GM12891 (cell line): ENCODE data around the gene CAV2.

Experiments
- POLR2A ChIP-seq: IDR thresholded peaks from 2 replicates; pipeline ENCODE4 v1.6.1; 2011; ENCODE audit warnings: low read depth, low read length, control low read depth
- POLR2AphosphoS5 ChIP-seq: IDR thresholded peaks from 2 replicates; pipeline ENCODE4 v1.6.1; 2011; ENCODE audit warnings: low read depth, low read length, control low read depth
- SPI1 ChIP-seq: IDR thresholded peaks from 2 replicates; pipeline ENCODE4 v1.6.1; 2011; ENCODE audit warnings: low read depth, low read length, control low read depth
- TAF1 ChIP-seq: IDR thresholded peaks from 2 replicates; pipeline ENCODE4 v1.6.1; 2011; ENCODE audit warnings: low read depth, low read length, control low read depth

- TF ChIP-seq POLR2A, result no peak
- TF ChIP-seq POLR2AphosphoS5, result no peak
- TF ChIP-seq TAF1, result no peak
- TF ChIP-seq SPI1, result no peak
Observed at GRCh38 chr7:116554436-116554835, 54.9 kb downstream of the CAV2 start.
